Esophagus squamous epithelium (tissue), 5 donors: ENCODE measurements around the gene STAG1. TPM values are rescaled to one million over a fixed set of nuclear protein-coding genes. Genes with fewer than 3 reads are reported as not detected.
"Not testable (repeated sequence)": the region's sequence is repeated elsewhere in the genome, so short reads cannot be mapped to it uniquely, and the experiment has no call there.

Experiments
- DNase-seq: peaks from one replicate; lab custom pipeline; 2025; lab: John Stamatoyannopoulos, UW
- H3K27ac ChIP-seq, 4 donors: fragments of 200-600 bp; sonication (generic); one replicate each; pipeline ENCODE4 v1.5.1; 2016 to 2019; ENCODE audit warnings: mild to moderate bottlenecking in 1 of 4
- H3K27me3 ChIP-seq, 4 donors: fragments of 200-600 bp; sonication (generic); 1 replicate in 3 of 4; 2 replicates in 1 of 4; pipeline versions ENCODE4 v1.5.1 to v1.6.0; 2017 to 2021; ENCODE audit warnings: antibody characterized with exemption in 1 of 4
- H3K36me3 ChIP-seq, 3 donors: fragments of 200-600 bp; sonication (generic); one replicate each; pipeline ENCODE4 v1.5.1; 2016 to 2019
- H3K4me1 ChIP-seq, 3 donors: fragments of 200-600 bp; sonication (generic); one replicate each; pipeline ENCODE4 v1.5.1; 2017 to 2019
- H3K4me3 ChIP-seq, 4 donors: fragments of 200-600 bp; sonication (generic); 1 replicate in 3 of 4; 2 replicates in 1 of 4; pipeline ENCODE4 v1.5.1; 2016 to 2019; ENCODE audit warnings: mild to moderate bottlenecking in 2 of 4, moderate library complexity in 1 of 4
- H3K9me3 ChIP-seq, 3 donors: fragments of 200-600 bp; sonication (generic); one replicate each; pipeline ENCODE4 v1.5.1; 2016 to 2019
- POLR2A ChIP-seq, 4 donors: fragments of 450-650 bp; IDR thresholded peaks; one replicate each; pipeline ENCODE4 v1.6.1; 2017; ENCODE audit warnings: antibody characterized with exemption in 4 of 4, mild to moderate bottlenecking in 4 of 4, moderate library complexity in 3 of 4
- WGBS, 2 donors: methylation state at CpG; one replicate each; pipeline ENCODE4 v1.1.5; 2018; 5-methylcytosine and 5-hydroxymethylcytosine counted together
- intact Hi-C: fragments of 100-400 bp; cut with DNase I; formaldehyde crosslinking; loops from one replicate; pipeline ENCODE4 v1.15.0; 2022
- total RNA-seq, 4 donors: library from RNA; depleted of rRNA; stranded (reverse); fragments of >200 nt; gene quantifications; one replicate each; pipeline ENCODE4 v1.1.0, GENCODE V29; 2016
- TF ChIP-seq, protein P1 (sequence below), 6 experiments: fragments of 450-650 bp in 4 of 6; fragments of 200-600 bp in 2 of 6; sonication (generic) in 2 of 6; IDR thresholded peaks; one replicate each; pipeline ENCODE4 v1.5.1; 2016 to 2019; ENCODE audit warnings: antibody characterized with exemption in 6 of 6, mild to moderate bottlenecking in 4 of 6, moderate library complexity in 4 of 6
- donor health status: DM: yes; HTN: yes; CAD: no.

The STAG1 gene
- total RNA-seq, 4 donors from 2014 or later: 10.9 to 42.9 (median 24.9) TPM

DNA sequence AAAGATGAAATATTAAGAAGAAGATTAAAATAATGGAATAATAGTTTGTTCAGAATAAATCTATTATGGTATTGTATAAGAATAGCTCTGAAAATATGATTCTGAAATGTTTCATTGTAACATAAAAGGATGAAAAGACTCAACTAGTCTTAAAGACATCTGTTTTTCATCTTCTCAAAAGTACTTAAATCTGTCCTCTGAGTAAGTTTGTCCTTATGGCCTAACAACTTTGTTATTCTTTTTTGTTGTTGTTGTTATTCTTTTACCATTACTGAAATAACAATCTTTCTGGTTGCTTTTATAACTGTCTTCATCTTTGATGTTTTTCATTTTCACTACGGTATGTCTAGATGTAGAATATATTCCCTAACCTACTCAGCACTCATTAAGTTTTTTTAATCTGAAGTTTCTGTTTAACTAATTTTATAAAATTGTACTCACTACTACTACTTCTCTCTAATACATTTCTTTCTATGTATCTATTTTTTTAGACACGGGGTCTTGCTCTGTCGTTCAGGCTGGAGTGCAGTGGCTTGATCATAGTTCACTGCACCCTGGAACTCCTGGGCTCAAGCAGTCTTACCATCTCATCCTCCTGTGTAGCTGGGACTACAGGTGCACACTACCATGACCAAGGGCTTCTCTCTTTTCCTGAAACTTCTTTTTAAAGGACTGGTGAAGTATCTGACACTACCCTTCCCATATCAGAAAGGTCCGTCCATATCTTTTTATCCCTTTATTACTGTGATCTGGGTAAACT is 261.4 kb downstream of the STAG1 start:
- 89 to 93% methylated on average over 4 of the region's 4 CpGs for WGBS, 2 donors
- no peaks in the 10 kb centered on the region for H3K4me1 ChIP-seq
- DNase-seq: no peak
- peaks cover 0 to 71% (median 0%) of the 10 kb centered on the region in 3 donors for H3K36me3 ChIP-seq
- no peak overlapping the region for H3K27ac ChIP-seq
- H3K4me3 ChIP-seq: no peak overlapping the region
- H3K9me3 ChIP-seq: no peaks in the 10 kb centered on the region
- TF ChIP-seq, protein P1, sequence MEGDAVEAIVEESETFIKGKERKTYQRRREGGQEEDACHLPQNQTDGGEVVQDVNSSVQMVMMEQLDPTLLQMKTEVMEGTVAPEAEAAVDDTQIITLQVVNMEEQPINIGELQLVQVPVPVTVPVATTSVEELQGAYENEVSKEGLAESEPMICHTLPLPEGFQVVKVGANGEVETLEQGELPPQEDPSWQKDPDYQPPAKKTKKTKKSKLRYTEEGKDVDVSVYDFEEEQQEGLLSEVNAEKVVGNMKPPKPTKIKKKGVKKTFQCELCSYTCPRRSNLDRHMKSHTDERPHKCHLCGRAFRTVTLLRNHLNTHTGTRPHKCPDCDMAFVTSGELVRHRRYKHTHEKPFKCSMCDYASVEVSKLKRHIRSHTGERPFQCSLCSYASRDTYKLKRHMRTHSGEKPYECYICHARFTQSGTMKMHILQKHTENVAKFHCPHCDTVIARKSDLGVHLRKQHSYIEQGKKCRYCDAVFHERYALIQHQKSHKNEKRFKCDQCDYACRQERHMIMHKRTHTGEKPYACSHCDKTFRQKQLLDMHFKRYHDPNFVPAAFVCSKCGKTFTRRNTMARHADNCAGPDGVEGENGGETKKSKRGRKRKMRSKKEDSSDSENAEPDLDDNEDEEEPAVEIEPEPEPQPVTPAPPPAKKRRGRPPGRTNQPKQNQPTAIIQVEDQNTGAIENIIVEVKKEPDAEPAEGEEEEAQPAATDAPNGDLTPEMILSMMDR (IDR thresholded peaks at IDR 0.05): no peak
- TF ChIP-seq POLR2A (IDR thresholded peaks at IDR 0.05): no peak
- intact Hi-C loops: no loop called here
- H3K27me3 ChIP-seq: no peaks in the 10 kb centered on the region

DNA sequence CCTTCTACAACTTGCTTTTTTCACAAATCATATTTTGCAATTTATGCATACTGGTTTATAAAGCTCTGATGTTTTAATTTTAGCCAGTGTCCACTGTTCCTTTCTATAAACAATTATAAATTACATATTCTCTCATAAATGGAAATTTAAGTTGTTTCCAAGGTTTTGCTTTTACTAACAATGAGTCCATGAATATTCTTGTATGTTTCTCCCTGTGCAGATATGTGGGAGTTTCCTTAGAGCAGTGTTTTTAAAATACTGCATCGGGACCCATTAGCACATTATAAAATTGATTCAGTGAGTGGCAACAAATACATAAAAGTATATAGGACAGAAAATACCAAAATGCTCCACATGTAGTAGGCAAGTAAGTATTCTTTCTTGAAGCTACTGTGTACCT is 266.4 kb downstream of the STAG1 start:
- intact Hi-C loops: no loop called here
- H3K4me3 ChIP-seq: no peak overlapping the region
- H3K9me3 ChIP-seq: no peaks in the 10 kb centered on the region
- H3K27ac ChIP-seq: no peak overlapping the region
- 100% methylated on average over 1 of the region's 1 CpG for WGBS, 2 donors
- TF ChIP-seq, protein P1 (IDR thresholded peaks at IDR 0.05): no peak
- TF ChIP-seq POLR2A (IDR thresholded peaks at IDR 0.05): no peak
- H3K4me1 ChIP-seq: no peaks in the 10 kb centered on the region
- no peaks in the 10 kb centered on the region for H3K27me3 ChIP-seq
- peaks cover 0 to 41% (median 0%) of the 10 kb centered on the region in 3 donors for H3K36me3 ChIP-seq
- no peak for DNase-seq

DNA sequence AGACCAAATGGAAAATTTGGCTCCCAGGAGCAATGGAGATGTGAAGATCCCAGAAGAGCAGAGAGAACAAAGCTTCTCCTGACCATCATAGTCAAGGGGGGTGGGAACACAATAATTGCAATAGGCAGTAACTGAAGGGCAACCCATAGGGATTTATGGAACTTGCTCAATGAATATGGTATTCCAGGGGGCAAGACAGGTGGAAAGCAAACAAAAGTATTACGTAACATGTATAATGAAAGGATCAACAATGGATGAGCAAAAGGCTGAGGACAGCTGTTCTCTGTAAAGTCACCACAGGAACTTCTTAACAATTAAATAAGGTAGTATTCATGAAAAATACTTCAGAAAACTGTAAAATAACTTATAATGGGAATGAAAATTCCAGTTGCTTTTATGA is 275.9 kb downstream of the STAG1 start:
- H3K27me3 ChIP-seq: no peaks in the 10 kb centered on the region
- no peak overlapping the region for H3K27ac ChIP-seq
- H3K9me3 ChIP-seq: no peaks in the 10 kb centered on the region
- 85 to 100% methylated on average over 1 of the region's 1 CpG for WGBS, 2 donors
- DNase-seq: no peak
- H3K36me3 ChIP-seq: peaks cover 0 to 57% (median 9%) of the 10 kb centered on the region in 3 donors
- H3K4me3 ChIP-seq: no peak overlapping the region
- TF ChIP-seq, protein P1 (IDR thresholded peaks at IDR 0.05): no peak
- no peak for TF ChIP-seq POLR2A (IDR thresholded peaks at IDR 0.05)
- H3K4me1 ChIP-seq: no peaks in the 10 kb centered on the region
- intact Hi-C loops: no loop called here

DNA sequence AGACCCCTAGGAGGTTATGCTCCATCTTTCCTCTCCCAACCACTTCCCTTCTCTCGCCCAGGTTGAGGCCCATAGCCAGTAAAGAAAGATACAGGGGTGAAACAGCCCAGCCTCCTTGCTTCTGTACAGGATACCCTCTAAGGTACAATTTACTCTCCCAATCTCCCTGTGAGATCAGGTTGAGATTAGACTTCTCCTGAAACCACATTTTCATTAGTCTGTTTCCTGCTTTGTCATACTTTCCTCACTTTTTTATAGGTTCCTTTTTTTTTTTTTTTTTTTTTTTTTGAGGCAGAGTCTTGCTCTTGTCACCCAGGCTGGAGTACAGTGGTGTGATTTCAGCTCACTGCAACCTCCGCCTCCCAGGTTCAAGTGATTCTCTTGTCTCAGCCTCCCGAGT is 277.3 kb downstream of the STAG1 start:
- H3K27me3 ChIP-seq: not testable (repeated sequence)
- WGBS, 2 donors: 87 to 92% methylated on average over 1 to 3 of the region's 3 CpGs

DNA sequence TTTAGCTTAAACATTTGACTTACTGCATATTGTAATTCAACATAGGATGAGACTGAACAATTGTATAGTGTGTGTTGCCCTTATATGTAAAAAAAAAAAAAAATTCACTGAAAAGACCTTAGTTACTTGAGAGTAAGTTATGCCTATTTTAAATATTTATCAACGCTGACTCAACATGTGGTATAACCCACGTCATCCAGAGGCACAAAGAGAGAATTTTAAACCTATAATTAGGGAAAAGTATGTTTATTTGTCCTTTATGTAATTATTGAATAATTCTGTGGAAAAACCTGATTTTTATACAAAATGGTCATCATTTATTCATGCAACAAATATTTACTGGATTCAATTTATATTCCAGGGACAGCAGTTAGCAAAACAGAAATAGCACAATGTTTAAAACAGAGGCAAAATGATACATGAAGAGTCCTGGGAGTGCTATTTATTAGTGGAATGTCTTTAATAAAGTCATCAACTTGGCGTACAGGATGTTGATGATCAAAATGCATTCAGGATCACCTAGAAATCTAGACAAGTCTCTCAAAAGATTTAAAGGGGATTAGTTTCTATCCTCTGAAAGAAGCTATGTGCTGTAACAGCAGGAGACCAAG is 278.4 kb downstream of the STAG1 start:
- no peak for DNase-seq
- H3K27me3 ChIP-seq: no peaks in the 10 kb centered on the region
- peaks cover 0 to 66% (median 9%) of the 10 kb centered on the region in 3 donors for H3K36me3 ChIP-seq
- intact Hi-C loops: no loop called here
- H3K9me3 ChIP-seq: no peaks in the 10 kb centered on the region
- H3K4me1 ChIP-seq: no peaks in the 10 kb centered on the region
- H3K27ac ChIP-seq: no peak overlapping the region
- 79 to 86% methylated on average over 3 of the region's 3 CpGs for WGBS, 2 donors
- H3K4me3 ChIP-seq: no peak overlapping the region
- TF ChIP-seq, protein P1 (IDR thresholded peaks at IDR 0.05): no peak
- no peak for TF ChIP-seq POLR2A (IDR thresholded peaks at IDR 0.05)

More for the DNA sequence above, 277.3 kb downstream of the STAG1 start:
- H3K4me3 ChIP-seq, intact Hi-C loops, H3K4me1 ChIP-seq, H3K9me3 ChIP-seq, H3K27ac ChIP-seq, DNase-seq: not testable (repeated sequence)
- peaks cover 0 to 66% (median 9%) of the 10 kb centered on the region in 3 donors for H3K36me3 ChIP-seq
